ENCODE data around the gene PLA2G4B. TPM values are rescaled to one million over a fixed set of nuclear protein-coding genes. Genes with fewer than 3 reads are reported as not detected.

The PLA2G4B gene
- total RNA-seq, 1 experiment from 2014 or later: 4.0 TPM

DNA sequence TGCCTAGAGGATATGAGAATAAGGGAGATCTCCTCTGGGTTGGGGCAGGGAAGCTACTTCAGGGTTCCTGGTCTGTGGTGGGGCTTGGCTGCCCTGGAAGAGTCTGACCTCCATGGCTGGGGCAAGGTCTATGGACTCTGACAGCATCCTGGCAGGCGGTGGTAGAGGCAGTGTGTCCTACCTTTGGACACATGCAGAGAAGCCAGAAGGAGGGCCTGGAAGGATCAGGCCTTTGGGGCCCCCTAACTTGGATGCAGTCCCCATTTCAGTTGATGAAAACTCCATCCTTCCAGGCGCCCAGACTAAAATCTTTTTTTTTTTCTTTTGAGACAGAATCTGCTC lies 44.8 kb downstream of the PLA2G4B start:
- no peak for DNase-seq (ENCODE audit: extremely low read depth, low read depth)

DNA sequence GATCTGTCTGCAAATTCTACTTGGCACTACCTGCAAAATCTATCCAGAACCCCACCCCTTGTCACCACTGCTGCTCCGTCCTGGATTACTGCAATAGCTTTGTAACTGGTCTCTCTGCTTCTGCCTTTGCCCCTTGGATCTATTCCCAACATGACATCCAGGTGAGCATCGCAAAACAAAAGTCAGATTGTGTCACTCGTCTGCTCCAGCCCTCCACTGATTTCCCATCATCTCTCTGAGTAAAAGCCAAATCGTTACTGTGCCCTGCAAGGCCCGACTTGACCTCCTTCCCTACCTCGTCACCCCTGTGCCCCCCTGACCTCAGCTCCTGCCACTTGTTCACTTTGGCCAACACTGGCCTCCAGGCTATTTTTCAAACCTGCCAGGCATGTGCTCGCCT lies 45.8 kb downstream of the PLA2G4B start:
- no peak for DNase-seq (ENCODE audit: extremely low read depth, low read depth)

DNA sequence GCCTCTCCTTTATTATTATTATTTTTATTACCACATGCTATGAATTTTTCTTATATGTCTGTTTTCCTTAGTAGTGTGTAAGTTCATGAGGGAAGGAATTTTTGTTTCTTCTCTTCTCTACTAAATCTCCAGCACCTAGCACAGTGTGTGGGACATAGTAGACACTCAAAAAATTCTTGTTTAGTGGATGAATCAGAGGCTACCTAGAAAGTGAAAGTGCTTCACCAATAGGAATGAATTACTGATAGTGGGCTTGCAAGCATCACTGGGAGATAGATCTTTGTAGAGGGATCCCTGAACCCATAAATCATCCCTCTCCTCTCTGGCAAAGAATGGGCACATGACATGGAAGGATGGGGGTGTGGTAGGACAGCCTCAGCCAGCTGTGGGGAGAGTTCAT lies 46.7 kb downstream of the PLA2G4B start:
- DNase-seq (ENCODE audit: extremely low read depth, low read depth): no peak

DNA sequence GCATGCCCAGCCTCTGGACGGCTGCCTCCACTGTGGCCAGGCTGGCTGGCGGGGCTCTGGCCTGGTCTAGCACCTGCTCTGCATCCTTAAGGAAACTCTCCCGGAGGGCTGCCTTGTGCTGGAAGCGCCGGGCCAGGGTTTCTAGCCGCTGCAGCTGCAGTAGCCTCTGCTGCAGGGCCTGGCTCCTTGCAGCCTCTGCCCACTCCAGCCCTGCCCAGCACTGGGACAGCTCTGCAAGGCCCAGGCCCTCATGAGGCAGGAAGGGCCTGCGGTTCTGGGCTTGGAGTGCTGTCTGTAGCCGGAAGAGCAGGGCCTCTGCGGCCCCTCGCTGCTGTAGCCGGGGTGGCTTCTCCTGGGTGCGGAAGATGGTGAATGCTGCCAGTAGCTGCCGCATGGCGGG lies 47.2 kb downstream of the PLA2G4B start:
- DNase-seq (ENCODE audit: extremely low read depth, low read depth): no peak

DNA sequence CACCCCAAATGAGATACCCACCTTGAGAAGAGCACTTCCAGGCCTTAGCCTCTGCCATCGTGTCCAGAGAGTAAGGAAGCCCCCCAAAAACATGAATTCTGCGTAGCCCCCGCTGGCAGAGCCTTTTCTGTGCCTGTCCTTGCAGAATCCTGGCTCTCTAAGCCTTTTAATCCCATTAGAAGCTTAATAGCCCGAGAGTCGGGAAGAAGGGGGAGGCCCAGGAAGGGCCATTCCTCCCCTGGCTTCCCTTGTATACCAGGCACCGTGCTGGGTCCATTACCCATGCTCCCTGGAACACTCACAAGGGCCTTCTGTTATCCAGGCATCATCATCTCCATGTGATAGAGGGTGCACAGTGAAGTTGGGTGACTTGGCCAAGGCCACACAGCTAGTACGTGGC lies 48.1 kb downstream of the PLA2G4B start:
- no peak for DNase-seq (ENCODE audit: extremely low read depth, low read depth)

DNA sequence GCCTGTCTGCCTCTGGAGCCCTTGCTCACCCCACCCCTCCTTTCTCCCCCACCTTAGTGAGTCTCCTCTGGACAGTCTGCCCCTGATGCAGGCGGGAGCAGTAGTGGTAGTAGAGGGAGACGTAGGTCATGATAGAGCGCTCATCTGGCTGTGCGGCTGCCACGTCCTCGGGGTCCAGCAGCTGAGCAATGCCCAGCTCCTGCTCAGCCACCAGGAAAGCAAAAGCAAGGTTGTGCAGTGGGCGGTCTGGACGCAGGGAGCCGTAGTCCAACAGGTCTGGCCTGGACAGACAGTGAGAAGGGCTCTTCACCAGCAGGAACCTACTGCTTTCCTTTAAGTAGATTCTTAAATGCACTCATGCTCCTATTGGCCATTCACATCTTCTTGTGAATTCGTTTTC lies 48.5 kb downstream of the PLA2G4B start:
- no peak for DNase-seq (ENCODE audit: extremely low read depth, low read depth)

DNA sequence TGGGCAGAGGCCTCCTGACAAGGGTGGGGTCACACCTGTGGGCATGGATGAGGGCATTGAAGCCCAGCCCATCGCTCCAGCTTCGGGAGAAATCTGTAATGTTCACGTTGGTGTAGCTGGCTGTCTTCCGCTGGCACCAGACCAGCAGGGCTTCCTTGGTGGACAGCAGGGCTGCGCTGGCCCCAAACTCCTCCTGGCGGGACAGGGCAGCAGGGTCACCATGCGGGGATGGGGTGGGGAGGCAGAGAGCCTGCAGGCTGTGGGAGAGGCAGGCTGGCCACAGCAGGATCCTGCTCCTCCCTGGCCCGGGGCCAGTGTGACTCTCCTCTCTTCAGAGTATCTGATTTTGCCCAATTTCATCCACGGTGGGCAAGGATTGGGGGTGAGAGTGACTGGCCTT lies 49.2 kb downstream of the PLA2G4B start:
- DNase-seq (ENCODE audit: extremely low read depth, low read depth): no peak

DNA sequence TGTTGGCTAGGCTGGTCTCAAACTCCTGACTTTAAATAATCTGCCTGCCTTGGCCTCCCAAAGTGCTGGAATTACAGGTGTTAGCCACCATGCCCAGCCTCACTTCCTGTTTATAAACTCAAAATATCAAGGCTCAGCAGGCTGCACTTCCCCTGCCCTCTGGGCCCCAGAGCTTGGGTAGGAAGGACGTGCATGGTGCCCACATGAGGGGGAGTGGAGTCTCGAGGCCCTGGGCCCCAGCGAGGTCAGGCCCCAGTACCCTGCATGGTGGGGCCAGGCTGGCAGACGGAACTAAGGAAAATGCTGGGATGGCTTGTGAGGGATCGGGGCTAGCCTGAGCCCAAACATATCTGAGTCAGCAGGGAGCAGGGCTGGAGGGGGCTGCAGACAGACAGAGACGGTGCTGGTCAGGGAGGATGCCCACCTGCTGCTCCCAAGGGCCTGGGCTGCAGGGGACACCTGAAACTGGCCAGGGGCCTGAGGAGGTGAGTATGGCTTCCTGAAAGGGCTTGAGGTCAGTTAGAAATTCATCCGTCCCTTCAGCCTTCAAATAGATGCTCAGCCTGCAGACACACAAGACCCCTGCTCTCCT lies 50.1 kb downstream of the PLA2G4B start:
- DNase-seq (ENCODE audit: extremely low read depth, low read depth): no peak

DNA sequence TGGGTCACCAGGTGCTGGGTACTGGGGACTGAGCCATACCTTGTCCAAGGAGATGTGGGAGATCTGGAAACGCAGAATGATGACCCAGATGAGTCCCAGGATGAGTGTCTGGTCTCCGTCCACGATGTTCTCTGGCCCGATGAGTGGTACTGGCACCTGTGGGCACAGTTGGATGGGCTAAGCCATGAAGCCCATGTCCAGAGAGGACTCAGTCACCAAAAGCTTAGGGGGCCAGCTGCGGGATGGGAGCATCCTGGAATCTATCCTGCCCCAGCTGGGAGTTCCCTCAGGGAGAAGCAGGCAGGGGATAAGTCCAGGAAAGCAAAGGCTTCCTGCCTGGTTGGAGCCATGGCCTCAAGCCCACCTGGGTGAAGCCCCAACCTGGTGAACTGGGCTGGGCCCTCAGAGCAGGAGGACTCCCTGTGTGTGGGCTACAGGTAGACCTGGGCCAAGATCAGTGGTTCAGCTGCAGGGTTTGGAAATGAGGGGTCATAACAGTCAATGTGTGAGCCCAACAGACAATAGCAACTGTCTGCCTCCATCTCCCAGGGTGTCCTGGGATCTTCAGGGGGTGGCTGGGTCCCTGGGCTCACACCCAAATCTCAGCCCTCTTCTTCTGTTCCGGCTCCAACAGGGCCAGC lies 51.5 kb downstream of the PLA2G4B start:
- no peak for DNase-seq (ENCODE audit: extremely low read depth, low read depth)

DNA sequence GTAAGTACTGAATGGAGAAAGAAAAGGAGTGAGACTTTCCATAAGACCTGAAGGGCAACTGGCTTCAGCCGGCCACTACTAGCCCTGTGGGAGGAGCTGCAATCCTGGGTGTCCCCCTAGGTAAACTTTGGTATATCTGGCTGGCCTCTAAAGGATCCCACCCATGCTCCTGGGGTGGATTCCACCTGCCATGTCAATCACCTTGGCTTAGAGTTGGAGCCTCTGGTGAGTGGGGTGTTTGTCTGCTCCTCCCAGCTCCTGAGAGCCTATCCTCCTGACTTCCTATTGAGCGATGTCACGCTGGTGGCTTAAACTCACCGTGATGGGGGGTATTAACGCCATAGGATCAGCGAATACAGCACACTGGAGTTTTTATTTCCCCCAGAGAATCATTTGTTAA lies 52.6 kb downstream of the PLA2G4B start:
- DNase-seq (ENCODE audit: extremely low read depth, low read depth): no peak

DNA sequence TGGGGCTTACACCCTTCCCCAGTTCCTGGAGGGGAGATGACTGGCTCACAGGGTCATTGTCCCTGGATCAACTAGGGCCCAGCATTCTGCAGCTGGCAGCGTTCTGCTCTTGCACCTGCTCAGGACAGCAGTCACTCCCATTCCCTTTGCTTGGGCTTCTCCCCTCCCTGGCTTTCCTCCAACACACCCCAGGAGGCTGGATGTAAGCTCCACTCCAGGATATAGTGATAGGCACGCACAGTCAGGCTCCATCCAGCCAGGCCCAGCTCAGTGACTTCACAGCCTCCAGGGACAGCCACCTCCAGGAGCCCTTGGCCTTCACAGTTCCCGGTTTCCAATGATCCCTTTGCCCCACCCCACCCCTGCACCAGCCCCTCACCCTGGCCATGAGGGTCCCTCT lies 53.3 kb downstream of the PLA2G4B start:
- DNase-seq (ENCODE audit: extremely low read depth, low read depth): no peak

DNA sequence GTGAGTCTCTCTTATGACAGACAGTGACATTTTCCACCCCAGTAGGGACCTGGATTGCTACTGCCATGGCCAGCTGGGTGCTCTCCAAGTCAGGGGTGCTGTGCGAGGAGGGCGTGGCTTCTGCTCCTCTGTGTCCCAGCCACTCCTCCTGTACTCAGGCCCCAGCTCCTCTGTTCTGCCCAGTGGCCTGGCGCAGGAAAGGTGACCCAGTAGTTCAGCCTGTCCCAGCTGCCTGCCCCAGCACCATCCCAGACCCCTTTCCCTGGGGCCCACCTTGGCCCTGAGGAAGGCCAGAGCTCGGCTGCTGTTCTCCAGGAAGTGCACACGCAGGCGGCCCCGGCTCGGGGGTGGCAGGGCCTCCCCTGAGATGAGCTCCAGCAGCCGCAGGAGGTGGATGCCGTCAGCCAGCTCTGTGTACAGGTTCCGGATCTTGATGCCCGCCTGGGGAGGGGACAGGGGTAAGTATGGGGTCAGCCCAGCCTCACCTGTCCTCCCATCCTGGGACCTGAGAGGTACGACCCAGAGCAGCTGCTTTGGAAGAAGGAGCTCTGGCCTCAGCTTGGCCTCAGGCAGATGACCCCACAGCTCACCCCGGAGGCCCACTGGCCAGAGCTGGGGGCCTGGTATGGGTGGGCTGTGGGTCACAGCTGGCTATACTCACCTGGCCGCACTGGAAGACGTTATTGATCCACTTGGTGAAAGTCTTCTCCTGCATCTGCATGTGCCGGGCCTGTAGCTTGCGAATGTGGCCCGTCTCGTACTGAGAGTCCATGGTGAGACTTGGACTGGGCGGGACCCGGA lies 54.2 kb downstream of the PLA2G4B start:
- no peak for DNase-seq (ENCODE audit: extremely low read depth, low read depth)

DNA sequence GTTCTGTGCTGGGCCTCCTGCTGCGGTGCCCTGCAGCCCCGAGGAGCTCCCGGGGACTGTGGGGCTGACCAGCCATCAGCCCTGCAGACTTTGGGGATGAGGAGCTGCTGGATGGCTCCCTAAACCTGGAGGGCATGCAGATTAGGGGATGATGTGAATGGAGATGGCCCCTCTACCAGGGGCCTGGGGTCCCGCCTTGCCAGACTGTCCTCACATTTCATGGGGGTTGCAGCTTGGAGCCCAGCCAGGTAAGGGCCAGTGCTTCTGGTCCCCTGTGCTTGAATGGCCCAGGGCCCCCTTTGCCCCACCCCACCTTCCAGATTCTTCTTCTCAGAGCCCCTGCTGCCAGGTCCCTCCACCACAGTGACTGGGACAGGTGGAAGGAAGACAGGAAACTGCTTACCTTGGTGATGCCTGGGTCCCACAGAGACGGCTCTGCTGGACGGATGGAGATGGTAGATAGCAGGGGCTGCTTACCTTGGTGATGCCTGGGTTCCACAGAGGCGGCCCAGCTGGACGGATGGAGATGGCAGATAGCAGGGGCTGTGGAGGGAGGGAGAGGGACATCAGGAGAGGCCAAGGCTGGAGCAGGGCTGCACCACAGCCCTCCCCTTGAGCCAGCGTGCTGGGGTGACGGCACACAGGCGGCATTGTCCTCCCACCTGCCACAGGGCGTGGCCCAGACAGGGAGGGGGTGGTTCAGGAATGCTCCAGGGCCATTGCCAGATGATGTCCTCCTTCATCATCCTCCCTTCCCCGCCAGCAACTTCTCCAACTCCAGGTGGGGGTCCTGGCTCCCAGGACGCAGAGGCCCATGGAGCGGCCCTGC lies 55.0 kb downstream of the PLA2G4B start, which contains the start of gene SPTBN5:
Gene SPTBN5, minus strand, starts transcription at position 632 of the 829 bp plus-strand sequence. Its CDS starts 556 bp downstream, at position 76.
- no peak for DNase-seq (ENCODE audit: extremely low read depth, low read depth)

DNA sequence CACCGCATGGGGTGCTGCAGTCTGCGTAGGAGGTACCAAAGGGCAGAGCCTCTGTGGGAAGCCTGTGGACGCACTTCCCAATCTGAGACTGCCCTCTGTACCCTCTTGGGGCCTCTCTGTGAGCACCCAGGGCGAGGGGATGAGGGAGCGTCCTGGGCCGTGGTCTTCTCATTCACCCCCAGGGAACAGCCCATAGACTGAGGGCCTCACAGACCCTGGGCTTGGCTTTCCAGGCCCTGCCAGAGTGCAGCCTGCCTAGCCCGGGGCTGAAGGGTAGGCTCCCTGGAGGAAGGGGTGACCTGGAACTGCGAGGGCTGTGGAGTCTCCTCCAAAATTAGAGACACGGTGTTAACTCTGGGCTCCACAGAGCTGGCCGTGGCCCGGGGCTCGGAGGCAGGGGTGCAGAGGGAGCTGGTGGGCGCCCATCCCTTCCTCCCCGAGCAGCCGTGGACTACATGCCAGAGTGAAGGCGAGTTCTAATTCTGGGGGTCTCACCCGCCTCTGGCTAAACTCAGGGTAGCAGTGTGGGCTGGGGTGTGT lies 55.7 kb downstream of the PLA2G4B start:
- DNase-seq (ENCODE audit: extremely low read depth, low read depth): no peak

DNA sequence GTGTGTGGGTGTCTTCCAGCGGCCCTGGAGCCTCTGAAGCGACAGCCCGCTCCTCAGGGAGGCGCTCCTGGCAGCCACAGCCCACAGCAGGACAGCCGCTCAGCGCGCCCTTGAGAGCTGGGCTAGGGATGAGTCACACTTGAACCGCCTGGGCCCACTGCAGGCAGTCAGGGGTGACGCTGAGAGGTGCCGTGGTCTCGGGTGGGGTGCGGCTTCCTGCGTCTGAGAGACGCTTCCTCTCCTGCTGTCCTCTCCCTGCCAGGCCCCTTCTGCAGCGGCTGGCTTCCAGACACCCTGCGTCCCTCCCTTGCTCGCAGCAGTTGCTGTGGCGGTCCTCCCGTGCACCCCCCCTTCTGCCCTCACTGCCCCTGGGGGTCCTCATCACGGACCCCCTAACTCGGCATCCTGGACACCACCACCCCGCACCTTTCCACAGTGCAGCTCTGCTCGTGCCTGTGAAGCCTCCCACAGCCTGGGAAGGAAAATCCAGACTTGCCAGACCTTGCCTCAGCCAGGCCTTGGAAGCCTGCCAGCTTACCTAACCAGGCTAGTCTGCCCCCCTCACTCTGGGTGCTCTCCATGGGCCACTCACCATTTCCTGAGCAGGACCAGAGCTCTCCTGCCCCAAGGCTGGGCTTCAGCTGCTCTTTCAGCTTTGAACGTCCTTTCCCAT lies 56.3 kb downstream of the PLA2G4B start:
- no peak for DNase-seq (ENCODE audit: extremely low read depth, low read depth)

DNA sequence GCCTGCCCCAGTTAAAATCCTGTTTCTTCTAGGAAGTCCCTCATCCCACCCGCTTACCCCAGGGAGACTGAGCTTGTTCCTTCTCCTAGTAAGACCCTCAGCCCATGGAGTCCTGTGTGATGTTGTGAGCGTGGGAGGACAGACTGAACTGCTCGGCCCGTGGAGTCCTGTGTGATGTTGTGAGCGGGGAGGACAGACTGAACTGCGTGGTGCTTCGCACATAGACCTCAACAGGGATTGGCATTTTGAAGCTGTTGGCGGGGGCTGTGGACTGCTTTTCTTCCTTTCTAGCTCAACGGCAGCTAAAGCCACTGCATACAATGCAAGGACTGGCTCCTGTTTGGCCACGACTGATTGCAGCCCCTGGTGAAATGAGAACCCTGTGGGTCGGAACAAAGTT lies 56.8 kb downstream of the PLA2G4B start:
- no peak for DNase-seq (ENCODE audit: extremely low read depth, low read depth)

DNA sequence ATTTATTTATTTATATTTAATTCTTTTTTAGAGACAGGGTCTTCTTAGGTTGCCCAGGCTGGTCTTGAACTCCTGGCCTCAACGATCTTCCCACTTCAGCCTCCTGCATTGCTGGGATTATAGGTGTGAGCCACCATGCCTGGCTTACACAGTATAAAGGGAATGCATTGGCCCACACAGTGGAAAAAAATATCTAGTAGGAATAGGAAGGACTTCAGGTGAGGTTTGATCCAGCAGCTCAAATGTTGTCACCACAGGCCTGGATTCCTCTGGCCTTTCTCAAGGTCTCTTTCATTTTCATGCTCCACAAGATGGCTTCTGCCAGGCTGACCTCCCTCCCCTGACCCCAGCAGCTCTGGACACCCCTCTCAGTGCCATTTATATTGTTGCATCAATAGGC lies 57.3 kb downstream of the PLA2G4B start:
- no peak for DNase-seq (ENCODE audit: extremely low read depth, low read depth)

DNA sequence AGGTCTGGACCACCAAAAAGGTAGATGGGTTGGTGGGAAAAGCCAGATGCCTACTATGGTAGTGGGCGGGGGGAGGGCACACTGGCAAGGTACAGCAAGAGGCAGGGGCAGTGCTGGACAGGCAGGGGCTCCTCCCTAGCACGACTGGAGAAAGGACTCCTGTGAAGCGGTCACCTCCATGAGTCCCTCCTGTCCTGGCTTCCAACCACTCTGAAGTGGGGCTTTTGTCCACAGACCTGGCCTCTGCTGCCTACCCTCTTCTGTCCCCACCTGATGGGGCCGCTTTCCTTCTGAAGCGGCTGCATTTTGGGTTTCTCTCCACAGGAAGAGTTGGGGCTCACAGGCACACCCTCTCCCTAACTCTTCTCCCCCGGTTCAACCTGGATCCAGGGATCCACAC lies 57.9 kb downstream of the PLA2G4B start:
- no peak for DNase-seq (ENCODE audit: extremely low read depth, low read depth)

DNA sequence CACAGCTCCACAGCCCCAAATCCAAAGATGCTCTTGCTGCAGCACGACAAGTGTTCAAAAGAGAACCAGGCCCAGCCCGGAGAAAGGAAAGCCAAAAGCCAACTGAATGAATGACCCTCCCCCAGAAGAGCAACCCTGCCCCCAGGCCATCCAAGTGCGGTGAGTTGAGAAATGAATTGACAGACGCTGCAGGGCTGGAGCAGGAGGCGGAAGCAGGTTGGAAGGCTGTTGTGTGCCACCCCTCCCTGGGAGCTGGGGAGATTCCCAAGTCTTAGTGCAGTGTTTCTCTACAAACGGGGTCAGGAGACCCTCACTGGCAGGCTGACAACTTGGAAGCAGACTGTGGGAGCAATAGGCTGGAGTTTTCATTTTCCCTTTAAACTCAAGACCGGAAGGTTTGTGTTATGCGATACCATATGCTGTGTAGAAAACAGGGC lies 58.7 kb downstream of the PLA2G4B start:
- no peak for DNase-seq (ENCODE audit: extremely low read depth, low read depth)

Data from NCI-H460 (cell line).